GM04503 (cell line): ENCODE measurements around the gene COL9A3.

Source experiments
- DNase-seq: peaks from one replicate; pipeline ENCODE4 v3.0.0-alpha.2; 2012; ENCODE audit warnings: low read depth

Gene COL9A3

DNA sequence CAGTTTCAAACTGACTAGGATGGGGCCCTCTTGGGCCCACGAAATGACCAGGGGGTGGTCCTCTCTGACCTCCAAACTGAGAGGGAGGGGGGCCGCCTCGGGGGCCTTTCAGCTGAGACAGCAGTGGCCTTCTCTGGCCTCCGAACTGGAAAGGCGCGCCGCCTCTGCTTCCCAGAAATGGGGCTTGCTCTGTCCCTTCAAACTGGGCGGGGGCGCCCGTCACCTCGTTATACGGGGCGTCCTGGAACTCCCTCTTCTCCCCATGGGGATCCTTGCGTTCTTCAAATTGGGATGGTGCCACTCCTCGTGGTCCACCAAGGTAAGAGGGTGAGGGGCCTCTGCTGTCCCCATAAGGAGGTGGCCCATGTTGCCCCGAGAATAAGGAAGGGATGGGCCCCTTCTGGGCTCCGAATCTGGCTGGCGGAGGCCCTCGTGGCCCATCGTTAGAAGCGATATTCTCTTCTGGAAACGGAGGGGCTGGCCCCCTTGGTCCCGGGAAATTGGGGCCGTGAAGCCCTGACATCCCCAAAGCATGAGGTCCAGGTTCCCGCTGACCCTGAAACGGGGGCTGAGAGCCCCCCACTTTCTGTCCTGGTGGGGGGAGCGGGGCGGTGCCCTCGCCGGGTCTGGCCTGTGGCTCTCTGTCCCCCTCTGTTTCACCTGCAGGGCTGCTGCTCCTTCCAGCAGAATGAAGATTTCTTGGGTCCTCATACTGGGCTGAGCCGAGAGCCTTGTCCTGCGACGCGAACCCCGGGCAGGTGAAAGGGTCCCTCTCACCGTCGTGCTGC is 63.5 kb downstream of the COL9A3 start:
- DNase-seq, result no peak

DNA sequence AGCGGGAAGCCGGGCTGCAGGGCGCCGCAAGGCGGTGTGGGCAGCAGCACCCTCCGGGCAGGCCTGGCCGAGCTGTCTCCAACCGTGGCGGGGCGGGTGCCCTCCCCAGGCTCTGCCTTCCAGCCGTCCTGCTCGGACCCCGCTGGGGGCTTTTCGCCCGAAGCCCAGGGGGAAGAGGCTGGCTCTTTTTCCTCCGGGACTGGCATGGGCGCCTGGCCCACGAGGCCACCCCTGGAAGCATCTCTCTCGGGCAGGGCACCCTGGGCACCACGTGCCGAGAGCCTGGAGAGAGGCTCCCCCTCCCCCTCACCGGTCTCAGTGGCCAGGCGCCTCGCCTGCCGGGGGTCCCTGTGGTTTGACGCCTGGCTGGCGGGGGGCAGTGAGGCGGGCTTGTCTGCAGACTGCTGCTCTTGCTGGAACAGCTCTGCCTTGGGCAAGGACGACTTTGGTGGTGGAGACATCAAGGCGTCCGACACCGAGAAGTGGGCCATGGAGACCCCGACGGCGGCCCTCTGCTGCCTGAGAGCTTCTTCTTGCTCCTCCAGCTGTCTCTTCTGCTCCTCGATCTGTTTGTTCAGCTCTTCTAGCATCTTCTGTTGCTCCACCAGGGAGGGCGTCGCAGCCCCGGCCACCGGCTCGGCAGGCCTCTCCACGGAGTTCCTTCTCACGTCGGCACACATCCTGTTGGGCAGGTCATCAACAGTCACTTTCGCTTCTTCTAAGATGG is 64.2 kb downstream of the COL9A3 start:
- DNase-seq, result no peak

DNA sequence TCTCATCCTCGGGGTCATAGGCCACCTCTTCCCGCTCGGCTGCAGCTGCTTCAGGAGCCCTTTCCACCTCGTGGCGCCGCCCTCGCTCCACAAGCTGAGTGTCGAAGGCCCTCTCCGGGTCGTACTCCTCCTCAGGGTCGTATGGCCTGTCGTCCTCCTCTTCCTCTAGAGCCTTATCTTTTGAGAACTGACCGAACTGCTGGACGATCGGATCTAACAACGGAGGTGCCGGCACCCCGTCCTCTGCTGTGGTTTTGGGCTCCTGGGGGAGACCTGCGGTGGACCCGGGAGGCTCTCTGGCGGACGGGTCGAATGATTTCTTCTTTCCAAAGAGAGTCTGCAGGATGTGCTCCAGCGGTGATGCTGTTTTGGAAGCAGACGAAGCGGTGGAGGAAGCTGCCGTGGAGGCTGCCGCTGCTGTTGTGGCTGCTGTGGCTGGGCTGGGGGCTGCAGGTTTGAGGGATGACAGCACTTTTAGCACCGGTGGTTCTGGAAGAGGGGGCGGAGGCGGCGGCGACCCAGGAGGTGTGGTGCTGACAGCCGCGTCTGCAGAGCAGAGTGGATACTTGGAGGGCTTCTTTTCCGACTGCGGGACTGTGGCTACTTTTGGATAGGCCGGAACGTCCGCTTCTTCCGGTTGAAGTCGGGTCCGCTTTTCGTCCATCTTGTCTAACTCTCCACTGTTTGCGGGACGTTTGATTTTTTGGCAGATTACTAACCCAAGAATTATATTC is 65.0 kb downstream of the COL9A3 start:
- DNase-seq, result no peak

DNA sequence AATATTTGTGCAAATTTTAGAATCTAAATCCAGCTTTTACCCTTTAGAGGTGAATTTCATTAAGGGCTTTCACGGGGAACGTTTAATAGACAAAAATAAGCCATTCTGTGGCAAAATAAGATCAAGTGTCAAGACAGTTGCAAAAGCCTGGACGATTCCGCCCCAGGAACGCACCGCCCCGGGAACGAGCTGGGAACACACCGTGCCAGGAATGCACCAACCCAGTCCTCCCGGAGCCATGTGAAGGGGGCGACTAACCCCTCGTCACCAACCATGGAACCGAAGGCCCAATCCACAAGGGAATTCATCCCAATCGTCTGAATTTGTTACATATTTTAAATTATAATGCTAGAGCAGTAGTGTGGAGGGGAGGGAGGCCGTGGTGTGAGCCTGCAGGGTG is 65.6 kb downstream of the COL9A3 start:
- DNase-seq, result no peak

DNA sequence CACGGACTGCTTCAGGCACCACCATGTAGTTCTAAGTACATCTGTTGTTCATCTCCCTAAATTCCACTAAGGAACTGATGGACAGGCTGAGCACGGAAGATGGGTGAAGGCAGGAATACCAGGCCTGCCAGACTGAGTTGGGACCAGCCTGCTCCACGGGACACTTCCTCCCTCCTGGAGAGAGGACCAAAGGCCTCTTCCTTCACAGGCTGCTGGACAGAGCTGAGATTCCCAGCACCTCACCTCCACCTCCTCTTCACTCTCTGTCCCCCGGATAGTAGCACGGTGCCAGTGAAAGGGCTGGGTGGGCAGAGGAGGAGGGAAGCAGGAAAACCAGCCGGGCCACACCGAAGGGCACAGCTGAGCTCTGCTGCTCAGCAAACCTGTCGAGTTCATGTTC is 67.7 kb downstream of the COL9A3 start:
- no peak for DNase-seq

DNA sequence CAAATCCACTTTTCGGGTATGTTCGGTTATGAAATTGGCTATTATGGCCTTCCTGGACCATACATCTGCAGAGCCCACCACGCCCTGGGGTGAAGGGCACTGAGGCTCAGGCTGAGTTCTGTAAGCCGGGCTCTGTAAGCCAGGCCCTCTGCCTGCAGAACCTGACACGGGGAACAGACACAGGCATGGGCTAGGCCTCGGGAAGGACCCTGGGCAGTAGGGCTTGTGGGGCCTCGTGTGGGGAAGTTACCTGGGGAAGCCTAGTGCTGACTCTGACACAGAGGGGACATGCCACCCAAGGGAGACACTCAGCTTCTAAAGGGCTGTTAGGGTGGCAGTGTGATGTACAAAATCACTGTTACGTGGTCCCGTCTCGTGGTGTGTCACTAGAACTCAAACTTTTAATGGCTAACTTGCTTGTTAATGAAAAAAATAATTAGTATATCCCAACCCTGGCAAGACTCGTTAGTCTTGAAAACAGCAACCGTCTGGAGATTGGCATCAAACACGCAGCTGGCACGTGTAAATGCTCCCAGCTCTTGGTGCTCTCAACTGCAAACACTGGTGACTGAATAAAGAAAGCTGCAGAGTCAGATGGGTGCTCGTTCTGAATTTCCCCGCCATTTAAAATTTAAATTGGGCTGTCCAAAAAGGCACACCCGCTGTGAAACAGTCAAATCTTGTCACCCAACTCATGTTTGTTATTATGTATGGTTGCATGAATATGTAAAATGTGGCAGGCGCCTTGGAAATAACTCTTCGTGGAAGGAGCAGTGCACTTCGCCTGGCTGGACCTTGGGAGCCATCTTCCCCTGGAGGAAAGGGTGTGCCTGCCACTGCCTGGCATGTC is 68.4 kb downstream of the COL9A3 start:
- DNase-seq, result no peak

DNA sequence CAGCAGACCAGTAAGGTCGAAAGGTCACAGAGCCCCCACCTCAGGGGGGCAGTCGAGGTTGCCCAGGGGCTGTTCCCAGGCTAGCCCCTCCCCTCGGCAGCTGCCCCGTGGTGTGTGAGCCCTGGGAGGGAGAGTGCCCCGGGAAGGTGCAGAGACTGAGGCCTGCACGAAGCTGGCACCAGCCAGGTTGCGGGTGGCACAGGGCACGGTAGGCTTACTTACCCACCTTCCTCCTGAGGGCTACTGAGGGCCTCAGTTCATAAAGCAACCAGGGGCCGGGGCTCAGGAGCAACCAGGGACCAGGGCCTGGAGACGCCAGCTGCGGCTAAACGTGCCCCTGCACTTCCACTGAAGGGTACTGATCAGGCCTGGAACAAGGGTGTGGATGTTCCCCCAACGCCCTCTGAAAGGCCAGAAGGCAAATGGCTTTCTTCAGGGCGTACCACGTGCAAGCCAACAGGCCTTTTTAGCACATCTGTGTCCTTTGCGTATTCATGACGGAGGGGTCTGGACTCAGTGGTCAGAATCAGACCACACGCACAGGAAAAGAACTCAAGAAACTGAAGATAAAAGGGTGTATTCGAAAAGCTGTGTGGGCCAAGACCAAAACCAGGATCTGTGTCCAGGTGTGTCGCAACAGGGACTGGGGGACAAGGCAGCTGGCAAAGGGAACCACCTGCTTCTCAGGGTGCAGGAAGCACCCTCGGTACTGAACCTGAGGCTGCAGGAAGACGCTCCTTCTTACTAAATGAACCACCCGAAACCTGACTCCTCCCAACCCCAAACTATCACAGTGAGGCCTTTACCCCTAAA is 69.3 kb downstream of the COL9A3 start:
- DNase-seq, result no peak

DNA sequence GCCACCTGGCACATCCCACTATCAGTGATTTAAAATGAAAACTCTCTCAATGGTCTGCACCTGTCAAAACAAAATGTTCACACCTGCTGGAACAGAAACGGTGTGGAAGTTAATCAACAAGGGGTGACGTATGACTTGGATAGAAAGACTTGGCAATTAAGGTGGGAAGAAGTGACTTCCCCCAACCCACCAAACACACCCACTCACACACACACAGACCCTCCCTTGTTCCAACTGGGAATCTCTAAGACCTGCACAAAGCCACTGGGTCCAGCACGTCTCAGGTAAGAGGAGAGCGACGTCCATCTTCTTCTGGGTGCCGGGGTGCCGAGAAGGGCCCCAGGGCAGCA is 69.8 kb downstream of the COL9A3 start:
- no peak for DNase-seq

DNA sequence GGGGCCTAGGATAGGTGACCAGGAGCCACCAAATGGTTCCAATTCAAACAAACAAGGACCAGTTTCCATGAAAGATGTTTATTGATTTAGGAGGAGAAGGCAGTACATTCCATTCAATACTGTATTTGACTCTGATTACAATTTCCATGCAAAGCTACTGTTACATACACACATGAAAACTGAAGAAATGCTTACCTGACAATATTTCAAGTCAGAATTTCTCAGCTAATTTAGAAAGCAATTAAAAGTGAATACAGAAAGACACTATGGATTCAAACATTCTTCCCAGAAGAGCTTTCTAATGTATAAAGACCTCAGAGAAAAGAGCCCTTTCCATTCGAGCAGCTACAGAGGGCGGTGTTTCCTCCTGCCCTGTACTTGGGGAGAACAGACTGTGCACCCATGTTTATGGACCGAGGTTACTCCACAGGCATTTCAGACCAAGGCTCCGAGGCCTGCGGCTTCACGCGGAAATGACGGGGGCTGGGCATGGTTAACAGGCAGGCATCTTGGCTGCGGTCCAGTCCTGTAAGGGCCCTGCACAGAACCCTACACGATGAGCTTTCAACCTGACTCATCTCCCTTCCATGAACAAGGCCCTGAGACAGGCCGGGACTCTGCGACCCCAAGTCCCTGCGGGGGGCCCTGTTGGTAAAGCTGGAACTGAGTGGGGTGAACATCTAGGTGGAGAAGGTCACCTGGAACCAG is 70.5 kb downstream of the COL9A3 start:
- peak; percentile 58 for DNase-seq

DNA sequence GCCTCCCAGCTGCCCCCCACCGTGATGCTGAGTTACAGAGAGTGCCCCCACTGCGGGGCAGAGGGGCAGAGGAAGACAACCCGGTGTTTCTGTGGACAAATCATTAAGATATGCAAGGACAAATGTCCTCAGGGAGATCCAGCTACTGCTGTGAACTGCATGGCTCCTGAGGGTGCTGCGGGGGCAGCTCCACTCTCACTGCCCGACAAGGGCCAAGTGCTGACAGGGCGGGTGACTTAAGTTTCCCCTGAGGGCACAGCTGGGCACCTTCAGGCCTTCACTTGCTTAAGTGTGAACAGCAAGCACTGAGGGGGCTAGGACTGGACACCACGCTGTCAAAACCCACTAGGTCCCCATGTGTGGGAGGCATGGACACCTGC is 71.0 kb downstream of the COL9A3 start:
- DNase-seq, result no peak

DNA sequence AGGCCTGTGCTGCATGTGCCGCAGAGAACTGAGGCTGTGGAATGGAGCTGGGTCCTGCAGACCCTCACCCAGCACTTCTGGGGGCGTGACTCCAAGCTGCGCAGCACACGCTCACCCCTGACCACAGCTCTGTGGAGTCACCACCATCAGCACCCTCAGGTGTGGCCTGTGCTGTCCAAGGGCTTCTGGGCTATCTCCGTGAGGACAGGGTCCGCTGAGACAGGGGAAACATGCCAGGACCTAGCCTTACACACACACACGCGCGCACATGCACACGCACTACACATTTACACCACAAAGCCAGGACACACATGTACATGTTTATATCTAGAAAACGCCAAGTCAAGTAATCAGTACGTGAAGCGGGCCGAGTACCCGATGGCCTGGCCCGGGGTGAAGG is 71.6 kb downstream of the COL9A3 start:
- DNase-seq, result no peak

DNA sequence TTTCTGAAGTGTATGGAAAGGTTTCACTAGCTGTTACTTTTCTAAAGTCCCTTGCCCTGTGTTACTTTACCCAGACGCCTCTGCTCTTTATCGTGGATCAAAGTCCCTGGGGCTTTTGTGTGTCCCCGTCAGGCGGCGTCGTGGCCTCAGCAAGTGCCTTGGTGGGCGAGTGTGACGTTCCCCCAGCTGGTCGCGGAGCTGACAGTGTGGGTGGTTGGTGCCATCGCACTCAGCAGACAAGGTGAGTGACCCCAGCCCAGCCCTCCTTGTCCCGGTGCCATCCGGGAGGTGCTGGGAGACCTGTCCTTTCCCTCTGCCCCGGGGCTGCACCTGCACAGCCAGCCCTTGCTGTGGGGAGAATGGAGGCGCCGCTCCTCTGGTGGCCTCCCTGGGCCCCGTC is 72.1 kb downstream of the COL9A3 start:
- DNase-seq, result no peak

DNA sequence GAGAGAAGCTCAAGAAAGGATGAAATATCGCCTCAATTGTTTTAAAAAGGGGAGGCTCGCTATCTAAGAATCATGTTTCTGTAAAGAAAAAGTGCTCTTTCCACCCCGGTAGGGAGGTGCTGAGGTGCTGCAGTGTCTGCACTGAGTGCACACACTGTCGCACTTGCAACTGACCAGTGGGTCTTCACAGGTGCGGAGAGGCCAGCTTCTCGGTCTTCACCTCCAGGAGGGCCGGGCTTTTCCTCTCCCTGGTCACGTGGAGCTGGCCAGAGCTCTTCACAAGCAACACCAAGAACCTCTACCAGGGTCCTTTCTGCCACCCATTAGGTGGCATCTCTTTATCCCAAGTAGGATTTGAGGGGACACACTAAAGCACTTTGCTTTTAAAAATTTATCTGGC is 72.6 kb downstream of the COL9A3 start:
- DNase-seq, result no peak

DNA sequence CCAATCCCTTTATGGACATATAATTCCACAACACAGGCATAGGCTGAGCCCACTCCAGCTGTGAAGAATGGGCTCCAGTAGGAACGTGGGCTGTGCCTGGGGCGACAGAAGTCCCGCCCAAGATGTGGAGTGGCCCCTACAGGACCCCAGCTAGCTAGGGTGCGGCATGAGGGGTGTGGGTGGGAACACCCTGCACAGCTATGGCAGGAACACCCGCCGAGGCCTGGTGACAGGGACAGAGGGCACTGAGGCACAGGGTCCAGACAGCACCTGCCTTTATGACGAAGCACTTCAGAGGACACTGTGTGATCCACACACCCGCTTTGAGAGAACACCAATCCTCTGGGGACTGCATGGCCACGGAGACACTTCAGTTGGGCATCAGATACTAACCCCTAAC is 73.0 kb downstream of the COL9A3 start:
- DNase-seq, result no peak

DNA sequence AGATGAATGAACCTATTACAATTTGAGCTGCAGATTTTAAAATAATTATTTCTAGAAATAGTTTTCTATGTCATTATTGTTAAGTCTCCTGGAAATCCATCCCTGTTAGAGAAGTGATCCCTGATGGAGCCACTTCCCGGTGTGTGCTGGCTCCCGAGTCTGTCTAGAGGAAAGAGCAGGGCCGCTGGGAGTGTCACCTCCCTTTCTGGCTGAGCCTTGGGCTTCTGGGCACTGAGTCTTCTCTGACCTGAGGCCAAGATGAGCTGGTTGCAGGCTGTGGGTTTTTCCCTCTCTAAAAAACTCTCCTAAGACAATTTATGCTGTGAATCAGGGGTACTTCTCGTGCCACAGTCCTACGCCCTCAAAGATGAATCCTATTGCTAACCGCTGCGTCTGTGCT is 73.6 kb downstream of the COL9A3 start:
- DNase-seq, result no peak
